Stimulated activated CD4-positive, alpha-beta T cell treated with anti-CD3 and anti-CD28 coated beads, Interleukin-15, amount 100 ng/mL, for 1 hour (primary cell): ENCODE data around the gene KCNQ5.
"Not testable (repeated sequence)": the region's sequence is repeated elsewhere in the genome, so short reads cannot be mapped to it uniquely, and the experiment has no call there.

Experiments used
- DNase-seq, 2 donors: peaks; one replicate each; pipeline ENCODE4 v3.0.0-alpha.2; 2020; ENCODE audit warnings: low read depth in 1 of 2, low spot score in 1 of 2

Gene KCNQ5

GRCh38 chr6:73157870-73158269 is 536.0 kb downstream of the KCNQ5 start:
- DNase-seq: no peak

- no peak for DNase-seq
Observed at GRCh38 chr6:73169111-73169510, 547.2 kb downstream of the KCNQ5 start.

- no peak for DNase-seq
Observed at GRCh38 chr6:73169633-73170032, 547.8 kb downstream of the KCNQ5 start.

- no peak for DNase-seq
Observed at GRCh38 chr6:73174646-73175045, 552.8 kb downstream of the KCNQ5 start.

- no peak for DNase-seq
Observed at GRCh38 chr6:73176057-73176456, 554.2 kb downstream of the KCNQ5 start.

GRCh38 chr6:73177221-73177944 is 555.5 kb downstream of the KCNQ5 start:
- DNase-seq: no peak

GRCh38 chr6:73180076-73180738 is 558.3 kb downstream of the KCNQ5 start:
- no peak for DNase-seq

- no peak for DNase-seq
Observed at GRCh38 chr6:73180763-73181619, 559.1 kb downstream of the KCNQ5 start.

- no peak for DNase-seq
Observed at GRCh38 chr6:73182021-73182607, 560.2 kb downstream of the KCNQ5 start.

- not testable (repeated sequence) for DNase-seq
Observed at GRCh38 chr6:73193302-73193701, 571.4 kb downstream of the KCNQ5 start.

GRCh38 chr6:73194744-73195143 is 572.9 kb downstream of the KCNQ5 start:
- no peak for DNase-seq

GRCh38 chr6:73200247-73200646 is 578.4 kb downstream of the KCNQ5 start:
- no peak for DNase-seq

- DNase-seq: no peak
Observed at GRCh38 chr6:73200735-73201134, 578.9 kb downstream of the KCNQ5 start.

- DNase-seq: no peak
Observed at GRCh38 chr6:73203098-73203497, 581.2 kb downstream of the KCNQ5 start.

GRCh38 chr6:73204252-73204651 is 582.4 kb downstream of the KCNQ5 start:
- no peak for DNase-seq

- no peak for DNase-seq
Observed at GRCh38 chr6:73207221-73207837, 585.5 kb downstream of the KCNQ5 start.

GRCh38 chr6:73209117-73209516 is 587.3 kb downstream of the KCNQ5 start:
- no peak for DNase-seq

- DNase-seq: no peak
Observed at GRCh38 chr6:73216859-73217258, 595.0 kb downstream of the KCNQ5 start.

GRCh38 chr6:73225396-73225795 is 603.5 kb downstream of the KCNQ5 start, which contains the start of gene KHDC1L:
KHDC1L (minus strand) TSS chr6:73225496; CDS start chr6:73225408, 88 bp downstream.
- DNase-seq: no peak

GRCh38 chr6:73227606-73228255 is 605.9 kb downstream of the KCNQ5 start:
- DNase-seq: no peak
